ENCODE measurements around the gene MAP1S.
A peak's percentile ranks its signal among the peaks of the same experiment; 100 is the strongest.

Gene MAP1S

GRCh38 chr19:17718947-17719711 lies at the start of gene MAP1S:
Gene MAP1S, plus strand, starts transcription at chr19:17719480. Its CDS starts 23 bp downstream, at chr19:17719503.
- peak; percentile 40 for DNase-seq

DNA sequence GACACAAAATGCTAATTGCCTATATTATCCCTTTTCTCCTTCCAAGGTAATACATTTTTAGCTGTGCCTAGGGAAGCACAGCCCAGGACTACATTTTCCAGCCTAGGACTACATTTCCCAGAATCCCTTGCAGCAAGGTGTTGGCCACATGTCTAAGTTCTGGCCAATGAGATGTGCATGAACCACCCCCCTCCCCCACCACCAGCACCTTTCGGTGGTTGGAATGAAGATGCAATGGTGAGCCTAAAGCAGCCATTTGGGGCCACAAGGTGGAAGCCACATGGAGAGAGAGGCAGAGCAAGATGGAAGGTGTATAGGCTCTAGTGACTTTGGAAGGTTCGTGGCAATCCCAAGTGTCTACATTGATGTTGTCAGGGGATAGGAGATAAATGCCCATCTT lies 47.4 kb upstream of the MAP1S start:
- peak; percentile 14 for DNase-seq

DNA sequence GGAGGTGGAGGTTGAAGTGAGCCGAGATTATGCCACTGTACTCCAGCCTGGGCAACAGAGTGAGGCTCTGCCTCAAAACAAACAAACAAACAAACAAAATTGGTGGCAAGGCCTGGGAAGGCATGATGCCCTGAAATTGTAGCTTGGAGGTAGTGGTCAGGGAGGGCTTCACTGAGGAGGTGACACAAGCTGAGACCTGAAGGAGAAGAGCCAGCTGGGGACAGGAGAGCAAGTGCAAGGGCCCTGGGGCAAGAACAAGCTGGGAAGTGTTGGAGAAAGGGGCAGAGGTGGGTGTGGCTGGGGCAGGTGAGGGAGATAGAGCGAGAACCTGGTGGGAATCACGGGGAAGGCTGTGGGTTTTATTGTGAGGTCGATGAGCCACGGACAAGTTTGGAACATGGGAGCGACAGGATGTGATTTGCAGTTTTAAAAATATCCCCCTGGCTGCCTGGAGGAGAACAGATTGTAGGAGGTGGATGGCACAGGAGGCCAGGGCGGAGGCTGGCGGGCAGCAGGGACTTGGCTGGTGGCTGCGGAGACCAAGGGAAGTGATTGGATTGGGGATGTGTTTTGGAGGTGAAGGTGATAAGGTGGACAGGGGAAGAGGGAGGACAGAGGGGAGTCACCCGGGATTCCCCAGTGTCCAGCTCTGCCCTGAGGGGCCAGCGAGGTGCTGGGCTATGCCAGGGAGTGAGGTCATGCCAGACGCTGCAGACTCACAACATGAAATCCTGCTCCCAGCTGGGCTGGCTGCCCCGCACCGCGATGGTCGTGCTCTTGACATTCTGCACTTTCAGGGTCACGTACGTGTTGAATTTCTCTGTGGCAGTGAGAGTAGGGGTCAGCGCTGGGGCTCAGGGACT lies 45.1 kb upstream of the MAP1S start:
- DNase-seq: no peak

DNA sequence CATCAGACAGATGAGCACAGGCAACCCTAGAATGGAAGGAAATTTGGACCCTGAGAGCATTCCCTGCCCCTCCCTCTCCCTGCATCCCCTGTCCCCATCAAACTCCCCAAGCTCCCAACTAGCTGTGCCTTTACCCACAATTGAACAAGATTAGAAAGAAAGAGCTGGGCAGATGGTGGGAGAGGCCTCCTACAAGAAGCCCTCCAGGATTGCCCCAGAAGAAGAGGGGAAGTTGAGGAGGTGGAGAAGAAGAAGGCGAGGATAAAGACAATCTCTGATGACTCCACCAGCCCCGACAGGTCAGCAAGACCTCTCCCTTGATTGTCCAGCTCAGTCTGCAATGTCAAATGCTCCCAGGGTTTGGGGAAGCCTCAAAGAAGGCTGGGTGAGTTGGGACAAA lies 43.0 kb upstream of the MAP1S start:
- no peak for DNase-seq

- DNase-seq: no peak
Measured at GRCh38 chr19:17677002-17677401, 42.3 kb upstream of the MAP1S start.

- DNase-seq: no peak
Measured at GRCh38 chr19:17678836-17679235, 40.4 kb upstream of the MAP1S start.

DNA sequence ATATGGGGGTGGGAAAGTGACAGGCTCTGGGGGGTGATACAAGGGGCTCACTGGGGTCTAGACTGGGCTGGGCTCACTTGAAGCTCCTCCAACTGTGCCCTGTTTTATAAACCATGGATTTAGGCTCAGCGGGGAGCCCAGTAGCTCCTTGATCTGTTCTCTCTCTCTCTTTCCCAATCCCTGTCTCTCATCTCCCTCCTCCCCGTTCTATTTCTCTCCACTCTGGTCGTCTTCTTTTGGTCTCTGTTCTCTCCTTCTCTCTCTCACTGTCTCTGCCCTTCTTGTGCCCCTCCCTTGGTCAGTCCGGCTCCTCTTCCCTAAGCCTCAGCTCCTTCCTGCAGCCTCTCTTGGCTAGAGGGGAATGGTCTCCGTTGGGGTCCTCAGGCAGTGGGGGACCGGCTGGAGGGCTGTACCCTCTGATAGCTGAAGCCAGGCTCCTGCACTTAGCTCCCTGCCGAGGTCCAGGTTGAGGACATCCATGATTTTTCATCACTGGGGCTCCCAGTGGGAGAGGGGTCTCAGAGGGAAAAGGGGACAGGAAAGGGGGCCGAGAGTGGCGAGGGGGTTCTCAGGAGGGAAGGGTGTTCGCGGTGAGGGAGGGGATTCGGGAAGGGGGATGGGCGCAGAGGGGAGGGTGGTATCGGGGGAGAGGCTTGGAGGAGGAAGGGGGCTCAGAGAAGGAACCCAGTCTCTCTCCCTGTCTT lies 39.6 kb upstream of the MAP1S start:
- no peak for DNase-seq

GRCh38 chr19:17680230-17680722 lies 39.0 kb upstream of the MAP1S start:
- no peak for DNase-seq

DNA sequence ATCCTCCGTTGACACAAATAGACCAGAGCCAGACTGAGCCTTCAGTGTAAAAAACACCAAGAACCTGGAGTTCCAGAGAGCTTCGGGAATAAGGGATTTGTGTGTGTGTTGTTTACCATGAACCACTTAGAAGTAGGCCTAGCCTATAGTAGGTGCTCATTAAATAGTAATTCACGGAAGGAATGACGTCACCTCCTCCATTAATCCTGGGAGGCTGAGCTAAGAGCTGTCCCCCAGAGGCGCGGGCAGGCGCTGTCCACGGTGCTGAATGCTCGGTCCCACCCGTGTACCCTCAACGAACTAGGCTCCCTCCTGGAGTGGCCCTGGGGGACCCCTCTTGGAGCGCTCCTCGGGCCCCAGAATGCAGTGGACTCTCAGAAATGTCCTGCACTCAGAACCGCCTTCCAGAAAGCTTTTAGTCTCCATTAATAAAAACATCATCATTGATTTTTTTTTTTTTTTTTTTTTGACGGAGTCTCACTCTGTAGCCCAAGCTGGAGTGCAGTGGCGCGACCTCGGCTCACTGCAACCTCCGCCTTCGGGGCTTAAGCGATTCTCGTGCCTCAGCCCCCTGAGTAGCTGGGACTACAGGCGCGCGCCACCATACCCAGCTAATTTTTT lies 37.7 kb upstream of the MAP1S start:
- no peak for DNase-seq

- DNase-seq: no peak
Measured at GRCh38 chr19:17682273-17682672, 37.0 kb upstream of the MAP1S start.

DNA sequence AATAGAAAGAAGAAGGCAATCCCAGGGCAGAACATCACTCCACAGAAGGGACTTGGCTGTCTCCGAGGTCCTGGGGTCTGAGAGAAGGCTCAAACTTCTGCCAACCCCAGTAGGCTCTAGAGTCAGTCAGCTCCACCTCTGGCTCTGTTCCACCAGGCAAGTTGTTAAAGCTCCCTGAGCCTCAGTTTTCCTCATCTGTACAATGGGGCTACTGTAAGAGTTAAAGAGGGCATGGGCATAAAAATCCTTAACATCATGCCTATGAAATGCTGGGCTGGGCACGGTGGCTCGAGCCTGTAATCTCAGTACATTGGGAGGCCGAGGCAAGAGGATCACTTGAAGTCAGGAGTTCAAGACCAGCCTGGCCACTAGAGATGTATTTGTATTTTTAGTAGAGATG lies 36.2 kb upstream of the MAP1S start:
- no peak for DNase-seq

DNA sequence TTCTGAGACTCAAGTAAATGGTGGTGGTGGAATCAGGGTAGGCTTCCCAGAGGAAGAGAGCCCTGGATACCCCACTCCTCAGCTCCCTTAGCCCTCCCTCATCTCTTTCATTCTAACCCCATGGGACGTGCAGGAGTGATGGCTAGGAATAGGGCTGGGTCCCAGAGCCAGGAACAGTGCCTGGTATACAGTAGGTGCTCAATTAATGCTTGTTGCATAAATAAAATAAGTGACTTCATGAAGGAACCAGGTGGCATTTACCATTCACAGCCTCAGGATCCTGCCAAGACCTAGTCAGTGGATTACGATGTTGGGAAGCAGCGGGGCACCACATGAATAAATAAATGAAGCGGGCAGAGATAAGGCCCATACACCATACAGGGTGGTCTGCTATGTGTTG lies 35.0 kb upstream of the MAP1S start:
- no peak for DNase-seq

- DNase-seq: no peak
Measured at GRCh38 chr19:17685451-17686022, 33.7 kb upstream of the MAP1S start.

- DNase-seq: no peak
Measured at GRCh38 chr19:17686023-17686521, 33.2 kb upstream of the MAP1S start.

GRCh38 chr19:17686592-17687024 lies 32.7 kb upstream of the MAP1S start:
- peak; percentile 64 for DNase-seq

- no peak for DNase-seq
Measured at GRCh38 chr19:17687141-17687856, 32.0 kb upstream of the MAP1S start.

- DNase-seq: peak; percentile 33
Measured at GRCh38 chr19:17687857-17688784, 31.2 kb upstream of the MAP1S start, which contains the start of gene UNC13A. Gene UNC13A, minus strand, starts transcription at chr19:17688354. Its CDS starts 155 bp downstream, at chr19:17688199.

- DNase-seq: no peak
Measured at GRCh38 chr19:17688853-17689595, 30.3 kb upstream of the MAP1S start.

DNA sequence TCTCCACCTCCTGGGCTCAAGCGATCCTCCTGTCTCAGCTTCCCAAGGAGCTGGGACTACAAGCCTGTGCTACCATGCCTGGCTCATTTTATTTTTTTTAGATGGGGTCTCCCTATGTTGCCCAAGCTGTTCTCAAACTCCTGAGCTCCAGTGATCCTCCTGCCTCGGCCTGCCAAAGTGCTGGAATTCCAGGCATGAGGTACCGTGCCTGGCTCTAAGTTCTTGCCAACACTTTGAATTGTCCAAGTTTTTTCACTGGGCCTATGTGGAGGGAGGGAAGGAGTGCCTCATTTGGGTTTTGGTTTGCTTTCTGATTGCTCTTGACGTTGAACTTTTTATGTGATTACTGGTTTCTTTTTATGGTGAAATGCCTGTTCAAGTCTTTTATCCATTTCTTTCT lies 26.7 kb upstream of the MAP1S start:
- no peak for DNase-seq

Measured in COR-L47 (cell line).